Fibroblast of the conjunctiva (primary cell): Measurements from ENCODE around the gene ABCC4.

Source experiments
- DNase-seq: peaks from one replicate; pipeline ENCODE4 v3.0.0-alpha.2; 2010; ENCODE audit warnings: low read depth

ABCC4 gene

DNA sequence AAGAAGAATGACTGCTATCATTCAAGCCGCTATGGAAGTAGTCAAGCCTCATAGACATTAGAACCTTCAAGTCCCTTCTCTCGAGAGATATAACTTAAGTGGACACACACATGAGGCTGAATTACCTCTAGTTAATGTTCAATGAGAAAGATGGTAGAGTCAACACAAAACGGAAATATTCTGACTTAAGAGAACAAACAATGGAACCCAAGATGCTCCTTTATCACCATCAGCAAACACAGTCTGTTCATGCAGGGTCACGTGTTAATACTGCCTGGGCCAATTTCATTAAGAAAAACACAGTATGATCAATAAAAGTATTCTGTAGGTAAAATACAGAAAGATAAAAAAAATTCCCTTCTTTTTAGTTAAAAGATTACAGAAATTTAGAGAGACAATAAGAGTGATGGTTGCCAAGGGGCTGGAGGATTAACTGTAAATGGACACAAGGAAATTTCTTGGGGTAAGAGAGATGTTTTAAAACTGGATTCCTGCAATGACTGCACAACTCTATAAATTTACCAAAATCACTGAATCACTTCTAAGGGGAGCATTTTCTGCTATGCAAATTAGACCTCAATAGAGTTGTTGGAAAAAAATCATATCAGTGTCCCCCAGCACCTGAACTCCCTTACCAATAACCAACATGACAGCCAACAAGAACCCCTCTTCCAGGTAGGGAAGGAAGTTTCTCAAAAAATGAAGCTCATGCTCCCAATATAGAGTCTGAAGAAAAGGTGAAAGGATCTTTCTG is 256.6 kb downstream of the ABCC4 start:
- DNase-seq = no peak

DNA sequence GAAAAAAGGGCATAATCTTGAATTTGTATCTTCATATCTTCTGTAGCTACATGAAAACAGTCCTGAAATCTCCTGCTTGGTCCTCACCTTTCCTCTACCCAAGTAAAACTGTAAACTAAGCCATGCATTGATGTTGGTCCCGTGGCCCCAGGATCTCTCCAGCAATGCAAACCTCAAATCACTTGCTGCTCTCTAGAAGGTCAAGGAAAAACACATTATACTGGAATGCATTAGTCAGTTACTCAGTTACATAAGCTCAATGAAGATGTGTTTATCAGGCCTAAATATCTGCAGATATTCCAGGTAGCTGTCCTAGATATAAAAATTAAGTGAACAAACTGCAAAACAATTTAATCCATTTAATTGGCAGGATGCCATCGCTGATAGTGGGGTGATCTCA is 261.8 kb downstream of the ABCC4 start:
- no peak for DNase-seq

DNA sequence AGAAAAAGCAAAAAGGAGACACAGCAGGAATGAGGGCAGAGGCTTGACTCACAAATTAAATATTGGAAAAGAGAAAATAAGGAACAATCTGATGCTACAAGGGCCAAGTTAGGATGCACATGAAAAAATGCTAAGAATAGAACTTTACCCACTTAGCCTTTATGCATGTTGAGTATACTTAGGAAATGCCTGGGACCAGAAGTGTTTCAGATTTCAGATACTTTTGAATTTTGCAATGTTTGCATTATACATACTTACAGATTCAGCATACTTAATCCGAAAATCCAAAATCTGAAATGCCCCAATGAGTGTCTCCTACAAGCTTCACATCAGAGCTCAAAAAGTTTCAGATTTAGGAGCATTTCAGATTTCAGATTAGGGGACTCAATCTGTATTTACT is 262.3 kb downstream of the ABCC4 start:
- DNase-seq = no peak

DNA sequence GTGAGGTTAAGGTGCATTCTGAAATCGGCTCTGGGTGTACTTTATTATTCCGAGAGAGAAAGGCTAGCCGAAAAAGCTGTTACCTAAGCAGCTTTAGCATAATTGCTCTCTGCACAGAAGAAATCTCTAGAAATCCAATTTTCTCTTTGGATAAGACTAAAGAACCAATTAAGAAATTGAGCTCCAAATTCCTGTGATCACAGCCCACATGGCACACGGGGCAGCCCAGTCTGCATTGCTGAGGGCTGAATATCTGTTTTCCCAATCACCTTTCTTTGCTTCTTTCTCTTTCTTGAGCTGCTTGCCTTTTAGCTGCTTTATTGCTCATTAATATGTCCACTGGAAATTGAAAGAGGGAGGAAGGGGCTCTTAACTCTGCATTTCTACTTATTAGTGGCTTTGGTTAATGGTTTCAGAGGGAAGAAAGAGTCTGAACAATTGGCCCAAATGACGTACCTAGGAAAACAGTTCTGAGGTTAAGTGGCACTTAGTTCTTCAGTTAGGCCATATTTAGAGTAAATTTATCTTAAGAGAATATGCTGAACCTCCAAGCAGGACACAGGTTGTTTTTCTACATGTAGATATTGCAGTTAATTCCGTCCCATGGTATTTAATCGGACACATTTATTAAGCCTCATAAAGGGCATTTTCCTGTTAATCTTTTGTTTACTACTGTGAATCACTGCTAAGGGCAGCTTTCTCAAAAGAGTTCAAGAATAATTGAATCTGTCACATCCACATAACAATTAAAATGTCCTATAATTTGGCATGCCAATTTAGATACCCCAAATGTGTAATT is 265.7 kb downstream of the ABCC4 start:
- DNase-seq = no peak

DNA sequence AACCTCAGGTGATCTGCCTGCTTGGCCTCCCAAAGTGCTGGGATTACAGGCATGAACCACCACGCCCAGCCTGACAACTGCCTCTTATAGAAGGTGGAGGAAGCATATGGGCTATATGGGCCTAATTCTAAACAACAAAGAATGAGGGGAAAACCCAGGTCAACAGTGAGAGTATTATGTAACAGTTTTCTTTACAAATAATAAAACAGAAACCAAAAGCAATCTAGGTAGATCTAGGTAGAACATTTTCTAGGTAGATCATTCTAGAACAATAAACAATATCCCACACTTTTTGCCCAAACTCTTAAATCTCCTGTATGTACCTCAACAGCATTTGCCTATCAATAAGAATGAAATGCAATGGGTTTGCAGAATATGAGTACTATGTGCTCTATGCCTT is 267.4 kb downstream of the ABCC4 start:
- no peak for DNase-seq

DNA sequence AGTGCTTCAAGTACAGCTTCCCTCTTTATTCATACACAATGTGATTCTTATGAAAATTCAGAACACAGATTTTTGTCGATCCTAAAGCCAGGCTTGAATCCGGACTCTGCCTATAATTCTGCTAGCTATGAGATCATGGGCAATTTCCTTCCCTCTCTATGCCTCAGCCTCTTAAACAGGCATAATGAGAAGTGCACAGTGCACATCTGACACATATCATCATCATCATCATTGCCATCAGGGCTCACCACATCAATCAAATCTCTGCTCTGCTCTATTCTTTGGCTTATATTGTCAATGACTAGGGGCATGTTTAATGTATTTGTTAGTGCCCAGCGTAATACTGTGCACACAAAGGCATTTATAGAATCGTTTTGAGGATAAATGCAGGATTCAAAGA is 269.1 kb downstream of the ABCC4 start:
- no peak for DNase-seq

DNA sequence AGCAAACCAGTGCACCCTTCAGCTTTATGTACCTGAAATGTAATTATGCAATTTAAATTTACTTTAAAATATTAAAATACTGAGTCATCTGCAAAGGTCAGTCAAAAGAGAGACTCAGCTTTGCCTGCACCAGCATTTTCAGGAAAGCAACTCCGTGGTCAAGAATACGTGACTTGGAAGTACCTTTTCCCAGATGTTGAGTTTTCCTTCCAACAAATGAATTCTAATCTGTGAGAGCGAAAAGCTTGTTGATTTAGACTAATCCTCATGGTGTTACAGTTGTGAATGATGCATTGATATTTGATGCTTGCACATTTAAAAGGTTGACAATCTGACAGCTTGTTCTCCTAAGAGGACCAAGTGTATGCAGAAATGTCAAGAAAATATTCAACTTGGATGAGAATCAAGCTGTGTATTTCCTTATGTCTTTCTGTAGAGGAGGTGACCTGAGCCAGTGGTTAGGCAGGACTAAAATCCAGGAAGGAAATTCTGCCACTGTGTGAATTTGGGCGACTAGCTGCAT is 270.4 kb downstream of the ABCC4 start:
- no peak for DNase-seq

DNA sequence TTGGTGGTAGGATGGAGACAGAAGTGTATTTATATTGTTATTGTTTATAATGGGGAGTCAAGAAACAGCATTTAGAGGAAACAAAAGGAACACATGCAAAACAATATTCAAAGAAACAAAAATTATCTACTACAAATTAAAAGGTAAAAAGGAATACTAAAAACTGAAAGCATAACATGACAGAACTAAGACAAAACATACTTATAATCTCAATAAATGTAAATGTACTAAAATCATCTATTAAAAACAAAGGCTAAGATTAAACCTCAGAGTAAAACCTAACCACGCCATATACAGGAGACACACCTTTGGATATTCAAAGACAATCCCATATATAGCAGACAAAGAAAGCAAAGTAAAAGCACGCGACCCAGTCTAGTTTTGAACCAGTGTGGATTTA is 273.6 kb downstream of the ABCC4 start:
- DNase-seq = no peak

DNA sequence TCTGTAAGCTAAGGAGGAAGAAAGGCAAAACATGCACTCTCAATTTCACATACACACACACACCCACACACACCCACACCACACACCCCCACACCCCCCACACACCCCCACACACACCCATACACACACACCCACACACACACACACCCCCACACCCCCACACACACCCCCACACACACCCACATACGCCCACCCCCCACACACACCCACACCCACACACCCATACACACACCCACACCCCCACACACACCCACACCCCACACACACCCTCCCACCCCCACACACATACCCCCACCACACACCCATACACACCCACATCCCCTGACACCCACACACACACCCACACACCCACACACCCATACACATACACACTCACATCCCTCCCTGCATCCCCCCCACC is 276.1 kb downstream of the ABCC4 start:
- DNase-seq = no peak

DNA sequence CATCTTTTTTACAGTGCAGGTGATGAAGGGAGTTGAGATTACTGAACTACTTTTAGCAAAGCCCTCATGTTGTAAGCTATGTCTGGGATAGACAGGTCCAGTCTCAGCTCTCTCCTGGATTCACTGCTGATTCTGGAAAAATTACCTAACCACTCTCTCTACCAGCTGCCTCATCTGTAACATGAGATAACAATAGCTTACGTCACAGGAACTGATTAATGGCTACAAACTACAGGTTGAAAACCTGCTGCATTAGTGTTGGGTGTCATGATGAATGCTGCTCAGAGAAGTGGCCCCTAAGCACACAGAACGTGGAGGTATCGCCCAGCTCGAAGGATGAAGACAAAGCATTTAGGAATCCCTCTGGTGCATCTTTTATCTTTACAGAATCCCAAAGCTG is 277.8 kb downstream of the ABCC4 start:
- DNase-seq = no peak

DNA sequence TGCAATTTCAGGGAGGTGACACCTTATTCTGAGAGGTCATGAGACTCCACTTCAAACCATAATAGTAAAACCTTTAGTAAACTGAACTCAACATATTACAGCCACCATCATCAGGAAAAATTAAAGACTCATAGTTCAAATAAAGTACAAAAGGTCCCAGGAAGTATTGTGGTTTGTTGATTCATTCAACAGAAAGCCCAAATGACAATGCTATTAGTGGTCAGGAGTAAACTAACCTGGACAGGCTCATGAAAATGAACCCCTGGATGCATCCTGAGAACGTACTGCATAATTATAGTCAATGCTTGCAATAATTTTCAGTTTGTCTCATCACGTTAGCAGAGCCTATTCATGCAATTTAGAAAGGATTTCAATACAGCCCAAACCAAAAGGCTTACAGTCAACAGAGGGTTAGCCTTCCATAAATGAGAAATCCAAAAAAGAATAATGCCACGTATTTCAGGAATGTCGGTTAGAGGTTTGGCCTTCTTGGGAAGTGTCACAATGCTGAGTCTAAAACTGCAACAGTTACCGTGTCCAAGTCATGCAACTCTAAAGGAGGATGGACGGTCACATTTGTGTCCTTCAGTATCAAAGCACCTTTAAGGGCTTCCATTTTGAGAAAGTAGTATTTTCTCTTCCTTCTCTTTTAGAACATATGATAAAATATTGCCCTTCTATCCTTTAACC is 280.8 kb downstream of the ABCC4 start:
- no peak for DNase-seq

DNA sequence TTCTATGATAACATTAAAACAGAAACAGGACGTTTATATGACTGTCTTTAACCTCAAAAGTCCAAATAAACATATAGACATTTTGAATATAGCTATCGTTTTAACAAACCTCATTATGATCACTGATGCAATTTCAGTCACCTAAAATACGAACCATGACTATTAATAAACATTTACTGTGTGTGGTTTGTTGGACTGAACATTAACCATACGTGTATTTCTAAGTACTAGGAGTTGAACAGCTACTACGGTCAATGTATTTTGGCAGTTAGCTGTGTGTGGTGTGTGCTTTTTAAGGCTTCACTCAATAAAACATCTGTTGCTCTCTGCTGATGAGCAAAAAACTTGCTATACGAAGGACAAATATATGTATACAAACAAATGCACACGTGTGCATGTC is 281.4 kb downstream of the ABCC4 start:
- no peak for DNase-seq

DNA sequence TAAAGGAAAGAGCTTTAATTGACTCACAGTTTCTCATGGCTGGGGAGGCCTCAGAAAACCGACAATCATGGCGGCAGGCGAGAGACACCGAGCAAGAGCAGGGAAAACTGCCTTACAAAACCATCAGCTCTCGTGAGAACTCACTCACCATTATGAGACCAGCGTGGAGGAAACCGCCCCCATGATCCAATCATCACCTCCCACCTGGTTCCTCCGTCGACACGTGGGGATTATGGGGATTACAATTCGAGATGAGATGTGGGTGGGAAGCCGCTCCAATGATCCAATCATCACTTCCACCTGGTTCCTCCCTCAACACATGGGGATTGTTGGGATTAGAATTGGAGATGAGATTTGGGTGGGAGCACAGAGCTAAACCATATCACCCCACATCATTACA is 293.9 kb downstream of the ABCC4 start:
- DNase-seq = no peak

DNA sequence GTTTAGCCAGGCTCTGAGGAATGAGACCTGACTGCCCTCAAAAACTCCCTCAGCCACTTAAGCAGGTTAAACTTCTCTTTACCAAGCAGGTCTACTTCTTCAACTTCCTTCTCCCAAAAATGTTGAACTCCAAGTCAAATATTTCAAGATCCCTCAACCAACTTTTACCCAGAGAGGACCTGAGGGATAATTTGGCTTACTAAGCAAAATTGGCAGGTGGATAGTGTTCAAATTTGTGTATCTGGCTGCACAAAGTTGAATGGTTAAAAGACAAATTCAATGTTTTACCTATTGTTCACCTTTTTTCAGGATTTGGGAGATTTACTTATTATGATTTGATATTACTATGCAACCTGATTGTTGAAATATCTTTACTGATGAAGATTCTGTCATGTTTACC is 296.0 kb downstream of the ABCC4 start:
- no peak for DNase-seq

DNA sequence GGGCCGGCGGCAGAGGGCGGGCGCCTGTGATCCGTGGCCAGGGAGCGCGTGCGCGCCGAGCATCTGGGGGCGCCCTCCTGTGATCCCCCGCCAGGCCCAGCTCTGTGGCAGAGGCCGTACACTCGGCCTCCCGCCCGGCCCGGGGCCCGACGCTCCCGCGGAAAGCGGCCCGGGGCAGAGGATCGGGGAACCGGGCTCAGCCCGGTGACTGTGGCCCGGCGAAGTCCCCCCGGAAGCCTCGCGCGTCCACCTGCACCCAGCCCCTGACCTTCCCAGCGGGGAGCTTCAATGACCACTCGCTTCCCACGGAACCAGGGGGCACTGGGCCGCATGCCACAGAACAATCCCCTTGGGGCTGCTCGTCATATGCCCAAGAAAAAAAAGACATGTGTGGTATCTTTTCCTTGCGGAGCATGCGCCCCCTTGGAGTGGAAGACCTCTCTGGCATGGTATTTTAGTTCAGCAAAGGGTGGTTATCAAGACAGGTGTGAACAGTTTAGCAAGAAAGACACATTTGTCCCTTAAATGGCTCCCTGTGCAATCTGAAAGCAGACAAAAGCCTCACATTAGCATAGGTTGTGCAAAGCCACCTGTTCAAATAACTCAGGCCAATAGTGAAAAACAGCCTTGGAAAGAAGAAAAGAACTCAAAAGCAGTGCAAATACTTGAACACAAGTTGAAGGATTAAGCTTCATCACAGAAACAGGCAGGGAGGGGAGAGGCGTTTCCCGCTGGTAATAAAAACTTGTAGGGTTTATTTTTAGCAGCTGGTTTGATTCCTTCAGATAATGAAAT is 298.0 kb downstream of the ABCC4 start:
- DNase-seq = no peak

DNA sequence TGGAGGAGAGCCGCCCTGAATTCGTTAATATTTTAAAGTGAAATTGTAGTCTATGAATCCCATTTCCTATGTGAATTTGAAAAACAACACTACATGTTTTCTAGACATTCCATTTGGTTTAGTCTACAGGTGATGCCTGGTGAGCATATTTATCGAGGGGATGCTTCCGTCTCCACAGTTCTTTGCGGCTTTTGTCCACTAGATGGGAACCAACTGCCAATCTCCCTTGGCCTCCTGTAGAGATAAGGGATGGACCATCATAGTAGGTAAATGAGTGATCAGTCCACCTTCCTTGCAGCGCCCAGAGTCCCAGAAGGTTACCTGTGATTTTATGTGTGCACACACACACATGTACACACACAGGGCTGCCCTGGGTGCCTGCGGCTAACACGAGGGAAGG is 299.1 kb downstream of the ABCC4 start:
- no peak for DNase-seq

DNA sequence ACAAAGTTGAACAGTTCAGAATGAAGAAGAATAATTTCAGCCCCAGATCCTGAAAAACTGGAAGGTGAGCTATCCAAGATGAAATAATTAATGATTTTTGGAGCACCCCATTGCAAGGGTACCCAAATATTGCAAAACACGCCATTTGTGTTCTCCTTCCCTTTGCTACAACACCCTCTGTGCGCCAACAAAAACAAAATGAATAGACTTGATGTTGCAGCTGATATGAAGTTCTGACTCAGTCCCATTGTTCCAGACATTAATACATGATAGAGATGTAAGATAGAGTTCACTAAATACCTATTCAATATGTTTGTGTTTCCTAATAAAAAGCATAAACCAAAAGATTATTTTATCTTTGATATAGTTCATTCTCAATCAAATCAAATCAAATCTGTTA is 301.4 kb downstream of the ABCC4 start:
- DNase-seq = no peak

DNA sequence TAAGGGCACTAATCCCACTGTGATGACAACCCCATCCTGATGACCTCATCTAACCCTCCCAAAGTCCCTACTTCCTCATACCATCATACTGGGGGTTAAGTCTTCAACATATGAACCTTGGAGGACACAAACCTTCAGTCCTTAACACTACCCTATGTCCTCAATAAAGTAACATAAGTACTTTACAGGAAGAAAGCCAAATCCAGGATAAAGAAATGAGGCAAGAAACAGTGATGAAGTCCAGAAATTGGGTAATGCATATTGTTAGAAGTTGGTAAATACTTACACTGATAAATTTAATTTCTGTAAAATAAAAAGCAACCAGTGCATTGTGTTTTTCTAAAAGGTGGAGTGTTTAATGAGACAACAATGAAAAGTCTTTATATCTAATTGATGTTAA is 304.1 kb downstream of the ABCC4 start:
- no peak for DNase-seq

DNA sequence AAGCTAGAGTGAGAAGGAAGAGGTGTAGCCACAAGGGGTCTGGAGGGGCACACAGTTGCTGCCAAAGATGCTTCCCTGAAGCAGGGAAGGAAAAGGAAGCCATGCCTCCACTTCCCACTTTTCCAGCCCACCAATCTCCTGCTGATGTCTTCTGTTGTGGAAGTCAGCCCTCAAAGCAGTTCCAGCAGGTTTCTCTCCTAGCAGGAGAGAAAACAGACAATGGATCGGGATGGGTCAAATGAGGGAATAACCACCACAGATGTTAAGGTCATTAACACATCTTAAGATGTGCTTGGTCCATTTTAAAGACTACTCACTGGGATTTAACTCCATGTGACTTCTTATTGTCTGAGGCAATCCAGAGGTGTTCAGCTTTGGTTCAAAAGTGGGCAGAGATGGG is 304.8 kb downstream of the ABCC4 start:
- no peak for DNase-seq

DNA sequence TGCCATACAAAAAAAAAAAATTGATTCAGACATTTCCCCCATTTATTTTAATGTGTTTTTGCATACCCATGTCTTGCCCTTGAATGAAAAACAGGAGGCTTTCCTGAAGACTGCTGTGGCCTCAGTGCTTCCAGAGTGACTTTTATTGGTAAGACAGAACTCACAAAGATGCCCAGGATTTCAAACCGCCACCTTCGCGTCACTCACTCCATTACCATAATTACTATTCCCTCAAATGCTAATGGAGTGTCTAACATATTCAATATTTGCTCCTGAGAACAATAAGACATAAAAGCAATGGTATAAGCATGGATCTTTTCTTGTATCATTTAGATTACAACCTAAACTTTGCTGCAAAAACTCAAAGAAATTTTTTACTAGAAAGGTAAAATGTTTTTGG is 306.7 kb downstream of the ABCC4 start:
- no peak for DNase-seq

DNA sequence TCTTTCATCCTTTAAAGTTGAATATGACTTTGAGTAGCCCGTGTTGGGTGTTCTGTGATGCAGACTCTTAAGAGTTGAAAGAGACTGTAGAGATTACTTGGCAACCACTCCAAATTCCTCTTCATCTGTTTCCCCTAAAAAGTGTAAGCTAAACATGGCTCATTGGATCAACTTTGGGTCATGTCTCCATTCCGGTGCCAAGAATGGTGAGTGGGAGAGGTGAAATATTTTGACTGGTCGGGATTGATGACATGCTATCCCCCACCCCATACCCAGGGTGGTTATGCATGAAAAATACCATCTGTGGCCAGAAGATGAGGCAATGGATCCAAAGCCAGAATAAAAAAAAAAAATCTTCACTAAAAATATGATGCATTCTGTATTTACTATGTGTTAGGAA is 307.6 kb downstream of the ABCC4 start:
- DNase-seq = no peak
